ENCODE data around the gene HNF1B. TPM values are rescaled to one million over a fixed set of nuclear protein-coding genes. Genes with fewer than 3 reads are reported as not detected.

HNF1B gene
- total RNA-seq, 4 donors from 2014 or later, result not detected

GRCh38 chr17:37770631-37771518 lies 26.0 kb upstream of the HNF1B start:
- in situ Hi-C loops (cut with MboI; ENCODE audit: low sequenced_read_pairs in 4 of 4), result no loop called here
- DNase-seq (no peak), ATAC-seq (no peak)
- TF ChIP-seq CTCF (IDR thresholded peaks at IDR 0.05 in 4 of 5, conservative IDR thresholded peaks at IDR 0.05 in 1 of 5) (peak in 2 of 5 experiments; percentile 16 to 22), POLR2A (IDR thresholded peaks at IDR 0.05) (no peak)
- Histone ChIP-seq H3K4me3 (no peak overlapping the region), H3K27me3 (peaks cover 0 to 7% (median 4%) of the 10 kb centered on the region in 3 donors), H3K4me1 (no peaks in the 10 kb centered on the region), H3K36me3 (no peaks in the 10 kb centered on the region), H3K27ac (no peak overlapping the region), H3K9me3 (no peaks in the 10 kb centered on the region)
- intact Hi-C loops (cut with DNase I; ENCODE audit: low total_unique reads), result no loop called here

GRCh38 chr17:37769050-37769449 lies 24.2 kb upstream of the HNF1B start:
- Histone ChIP-seq H3K4me3 (no peak overlapping the region), H3K36me3 (no peaks in the 10 kb centered on the region), H3K9me3 (no peaks in the 10 kb centered on the region), H3K27ac (no peak overlapping the region), H3K27me3 (peaks cover 0 to 18% (median 4%) of the 10 kb centered on the region in 3 donors), H3K4me1 (no peaks in the 10 kb centered on the region)
- no peak for DNase-seq
- TF ChIP-seq CTCF (IDR thresholded peaks at IDR 0.05 in 4 of 5, conservative IDR thresholded peaks at IDR 0.05 in 1 of 5) (no peak), POLR2A (IDR thresholded peaks at IDR 0.05) (no peak)
- ATAC-seq, result no peak
- in situ Hi-C loops (cut with MboI; ENCODE audit: low sequenced_read_pairs in 4 of 4) (no loop called here), intact Hi-C loops (cut with DNase I; ENCODE audit: low total_unique reads) (no loop called here)

GRCh38 chr17:37768438-37768837 lies 23.6 kb upstream of the HNF1B start:
- TF ChIP-seq CTCF (IDR thresholded peaks at IDR 0.05 in 4 of 5, conservative IDR thresholded peaks at IDR 0.05 in 1 of 5) (no peak), POLR2A (IDR thresholded peaks at IDR 0.05) (no peak)

DNA sequence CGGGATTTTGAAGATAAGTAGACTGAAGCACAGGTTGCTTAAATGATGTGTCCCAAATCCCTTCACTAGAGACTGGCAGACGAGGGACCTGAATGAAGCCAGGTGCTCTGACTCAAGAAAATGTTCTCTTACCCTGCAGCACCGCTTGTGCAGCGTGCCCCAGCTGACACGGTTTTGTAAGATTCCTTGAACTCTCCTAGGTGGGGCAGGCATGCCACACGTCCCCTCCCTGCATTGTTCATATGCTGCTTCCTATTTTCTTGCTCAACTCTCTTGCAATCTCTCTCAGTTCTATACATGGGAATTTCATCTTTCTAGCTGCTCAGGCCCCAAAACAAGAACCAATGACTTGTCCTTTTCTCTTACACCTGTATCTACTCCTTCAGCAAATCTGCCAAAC lies 22.1 kb upstream of the HNF1B start:
- no peaks in the 10 kb centered on the region for H3K36me3 ChIP-seq
- no peak for ATAC-seq
- in situ Hi-C loops (cut with MboI; ENCODE audit: low sequenced_read_pairs in 4 of 4) (no loop called here), intact Hi-C loops (cut with DNase I; ENCODE audit: low total_unique reads) (no loop called here)
- H3K4me3 ChIP-seq, result no peak overlapping the region
- no peaks in the 10 kb centered on the region for H3K4me1 ChIP-seq
- DNase-seq, result no peak
- TF ChIP-seq CTCF (IDR thresholded peaks at IDR 0.05 in 4 of 5, conservative IDR thresholded peaks at IDR 0.05 in 1 of 5), result no peak
- no peak for TF ChIP-seq POLR2A (IDR thresholded peaks at IDR 0.05)
- no peaks in the 10 kb centered on the region for H3K9me3 ChIP-seq
- peaks cover 9 to 28% (median 12%) of the 10 kb centered on the region in 3 donors for H3K27me3 ChIP-seq
- H3K27ac ChIP-seq, result no peak overlapping the region

More at GRCh38 chr17:37768438-37768837, 23.6 kb upstream of the HNF1B start:
- Histone ChIP-seq H3K27me3 (peaks cover 1 to 21% (median 6%) of the 10 kb centered on the region in 3 donors), H3K9me3 (no peaks in the 10 kb centered on the region), H3K27ac (no peak overlapping the region), H3K4me3 (no peak overlapping the region), H3K4me1 (no peaks in the 10 kb centered on the region), H3K36me3 (no peaks in the 10 kb centered on the region)
- ATAC-seq (no peak), DNase-seq (no peak)
- intact Hi-C loops (cut with DNase I; ENCODE audit: low total_unique reads) (no loop called here), in situ Hi-C loops (cut with MboI; ENCODE audit: low sequenced_read_pairs in 4 of 4) (no loop called here)

Data from gastrocnemius medialis (tissue), 4 donors.